ENCODE results near the gene MMP25.

Gene MMP25

DNA sequence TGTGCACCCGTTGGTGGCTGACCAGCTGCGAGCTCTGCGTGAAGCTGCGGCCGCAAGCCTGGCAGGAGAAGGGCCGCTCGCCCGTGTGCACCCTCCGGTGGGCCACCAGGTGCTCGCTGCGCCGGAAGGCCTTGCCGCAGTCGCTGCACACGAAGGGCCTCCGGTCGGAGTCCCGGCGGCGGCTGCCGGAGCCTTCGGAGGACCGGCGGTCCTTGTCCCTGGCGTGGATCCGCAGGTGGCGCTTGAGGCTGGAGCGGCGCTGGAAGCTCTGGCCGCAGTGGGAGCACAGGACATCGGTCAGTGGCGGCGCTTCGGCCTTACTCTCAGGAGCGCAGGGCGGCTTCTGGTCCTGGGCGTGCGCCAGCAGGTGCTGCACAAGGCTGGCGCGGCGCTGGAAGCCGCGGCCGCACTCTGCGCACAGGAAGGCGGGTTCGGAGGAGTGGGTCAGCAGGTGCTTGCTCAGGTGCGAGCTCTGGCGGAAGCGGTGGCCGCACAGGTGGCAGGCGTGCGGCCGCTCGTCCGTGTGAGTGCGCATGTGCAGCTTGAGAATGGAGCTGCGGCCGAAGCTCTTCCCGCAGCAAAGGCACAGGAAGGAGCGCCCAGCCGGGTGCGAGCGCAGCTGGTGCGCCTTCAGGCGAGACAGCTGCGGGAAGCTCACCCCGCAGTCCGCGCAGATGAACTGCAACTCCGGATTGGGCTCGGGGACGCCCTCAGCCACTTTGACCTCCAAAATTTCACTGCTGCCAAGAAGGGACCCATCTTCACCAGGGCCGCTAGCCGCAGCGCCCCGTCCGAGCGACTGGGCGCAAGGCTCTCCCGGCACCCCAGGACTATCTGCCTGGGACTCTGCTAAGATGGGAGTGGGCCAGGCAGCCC is 43.6 kb downstream of the MMP25 start:
- in situ Hi-C loops (cut with HindIII; ENCODE audit: low sequenced_read_pairs), result no loop called here

GRCh38 chr16:3091551-3091950 is 45.2 kb downstream of the MMP25 start:
- in situ Hi-C loops (cut with HindIII; ENCODE audit: low sequenced_read_pairs), result no loop called here

DNA sequence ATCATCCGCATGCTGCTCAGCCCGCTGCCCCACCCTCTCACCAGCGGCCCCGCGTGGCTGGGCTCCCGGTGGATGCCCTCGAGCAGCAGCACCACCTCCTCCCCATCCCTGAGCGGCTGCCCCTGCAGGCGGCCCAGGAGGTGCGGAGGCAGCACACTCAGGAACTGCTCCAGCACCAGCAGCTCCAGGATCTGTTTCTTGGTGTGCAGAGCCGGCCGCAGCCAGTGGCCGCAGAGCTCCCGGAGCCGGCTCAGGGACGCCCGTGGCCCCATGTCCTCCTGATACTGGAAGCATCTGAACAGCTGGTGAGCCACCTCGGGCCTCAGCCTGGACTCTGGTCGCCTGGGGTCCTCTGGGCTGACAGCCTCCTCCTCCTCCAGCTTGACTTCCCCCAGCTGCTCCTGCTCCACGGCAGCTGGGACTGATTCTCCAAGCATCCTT is 46.2 kb downstream of the MMP25 start:
- in situ Hi-C loops (cut with HindIII; ENCODE audit: low sequenced_read_pairs), result no loop called here

DNA sequence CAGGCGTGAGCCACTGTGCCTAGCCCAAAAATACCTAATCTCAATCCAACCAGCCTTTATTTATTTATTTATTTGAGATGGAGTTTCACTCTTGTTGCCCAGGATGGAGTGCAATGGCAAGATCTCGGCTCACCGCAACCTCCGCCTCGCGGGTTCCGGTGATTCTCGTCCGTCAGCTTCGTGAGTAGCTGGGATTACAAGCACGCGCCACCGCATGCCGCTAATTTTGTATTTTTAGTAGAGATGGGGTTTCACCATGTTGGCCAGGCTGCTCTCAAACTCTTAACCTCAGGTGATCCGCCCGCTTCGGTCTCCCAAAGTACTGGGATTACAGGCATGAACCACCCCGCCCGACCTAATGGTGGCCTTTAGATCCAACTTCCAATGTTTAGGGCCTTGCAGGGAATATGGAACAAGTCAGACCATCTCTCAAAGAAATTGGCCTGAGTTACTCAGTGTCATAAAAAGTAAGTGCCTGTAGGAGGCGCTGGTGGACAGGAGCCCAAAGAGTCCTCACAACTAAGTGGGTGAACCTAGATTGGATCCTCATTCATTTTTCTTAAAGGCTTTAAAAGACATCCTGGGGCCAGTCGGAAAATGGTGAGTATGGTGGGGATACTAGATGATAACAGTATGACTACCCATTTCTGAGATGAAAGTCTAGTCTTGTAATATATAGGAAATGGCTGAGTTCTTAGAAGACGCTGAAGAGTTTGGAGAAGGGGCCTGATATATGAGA is 48.1 kb downstream of the MMP25 start:
- in situ Hi-C loops (cut with HindIII; ENCODE audit: low sequenced_read_pairs), result loop anchor here (5.0 kb wide), 2 partner anchors 47 to 53 kb away; partner anchors contain the start of gene MMP25

- in situ Hi-C loops (cut with HindIII; ENCODE audit: low sequenced_read_pairs), result loop anchor here (5.0 kb wide), 2 partner anchors 49 to 51 kb away; partner anchors contain the start of gene MMP25
Observed at GRCh38 chr16:3095869-3096268, 49.5 kb downstream of the MMP25 start.

- in situ Hi-C loops (cut with HindIII; ENCODE audit: low sequenced_read_pairs), result loop anchor here (5.0 kb wide), 2 partner anchors 49 to 51 kb away; partner anchors contain the start of gene MMP25
Observed at GRCh38 chr16:3096362-3096761, 50.0 kb downstream of the MMP25 start.

DNA sequence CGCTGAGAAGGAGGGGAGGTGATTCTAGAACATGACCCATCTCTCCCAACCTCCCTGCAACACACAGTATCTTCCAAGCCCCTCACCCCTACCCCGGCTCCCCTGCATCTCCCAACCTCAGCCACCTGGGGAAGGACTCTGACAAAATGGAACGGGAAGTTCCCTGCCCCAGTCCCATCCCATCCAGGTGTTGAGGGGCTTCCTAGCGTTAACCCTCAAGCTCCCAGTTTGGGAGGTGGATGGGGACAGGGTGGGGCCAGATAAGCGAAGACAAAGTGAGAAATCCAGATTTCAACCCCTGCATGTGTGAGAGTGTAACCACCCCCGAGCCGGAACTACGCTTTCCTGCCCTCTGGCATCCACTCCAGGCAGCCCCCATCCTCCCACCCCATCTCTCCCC is 50.9 kb downstream of the MMP25 start:
- in situ Hi-C loops (cut with HindIII; ENCODE audit: low sequenced_read_pairs), result loop anchor here (5.0 kb wide), 2 partner anchors 50 kb away; partner anchors contain the start of gene MMP25

DNA sequence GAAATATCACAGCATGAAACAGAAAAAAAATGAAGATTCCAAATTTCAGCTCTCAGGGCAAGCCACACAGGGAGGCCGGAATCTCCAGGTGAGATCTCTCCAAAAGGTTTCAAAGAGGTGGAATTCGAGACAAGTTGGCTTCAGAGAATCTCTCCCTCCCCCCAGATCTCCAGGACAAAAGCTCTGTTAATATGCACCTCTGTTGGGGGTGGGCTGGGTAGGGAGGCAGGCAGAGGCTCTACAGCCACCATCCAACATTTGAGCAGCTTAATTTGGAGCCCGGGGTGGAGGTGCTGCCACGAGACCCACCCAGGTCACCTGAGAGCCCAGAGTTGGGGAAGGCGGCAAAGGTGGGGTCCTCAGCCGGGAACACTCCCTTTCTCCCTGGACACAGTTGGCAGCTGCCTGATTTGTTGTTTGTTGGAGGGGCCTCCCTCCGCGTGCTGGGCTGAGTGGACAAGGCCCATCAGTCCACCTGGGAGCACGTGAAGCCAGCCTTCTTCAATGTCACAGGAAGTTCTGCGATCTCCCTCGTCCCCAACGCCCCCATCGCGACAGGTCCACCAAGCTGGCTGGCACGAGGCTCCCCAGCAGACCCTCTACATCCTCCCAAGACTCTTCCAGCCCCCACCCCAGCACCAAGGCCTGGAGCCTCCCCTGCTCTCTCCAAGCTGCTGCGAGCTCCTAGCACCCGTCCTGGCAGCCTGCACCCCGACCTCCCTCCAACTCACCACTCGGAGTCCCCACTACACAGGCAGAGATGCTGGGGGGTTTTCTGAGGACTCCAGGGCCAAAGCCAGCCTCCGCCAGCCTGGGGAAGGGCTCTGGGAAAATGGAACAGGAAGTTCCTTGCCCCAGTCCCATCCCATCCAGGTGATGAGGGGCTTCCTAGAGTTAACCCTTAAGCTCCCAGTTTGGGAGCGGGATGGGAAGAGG is 52.4 kb downstream of the MMP25 start, which contains the start of gene ZSCAN10:
ZSCAN10 (minus strand) TSS at position 836 of the 936 bp plus-strand sequence. CDS start 6,357 bp downstream, outside the sequence.
- in situ Hi-C loops (cut with HindIII; ENCODE audit: low sequenced_read_pairs), result loop anchor here (5.0 kb wide), 2 partner anchors 49 to 51 kb away; partner anchors contain the start of gene MMP25

DNA sequence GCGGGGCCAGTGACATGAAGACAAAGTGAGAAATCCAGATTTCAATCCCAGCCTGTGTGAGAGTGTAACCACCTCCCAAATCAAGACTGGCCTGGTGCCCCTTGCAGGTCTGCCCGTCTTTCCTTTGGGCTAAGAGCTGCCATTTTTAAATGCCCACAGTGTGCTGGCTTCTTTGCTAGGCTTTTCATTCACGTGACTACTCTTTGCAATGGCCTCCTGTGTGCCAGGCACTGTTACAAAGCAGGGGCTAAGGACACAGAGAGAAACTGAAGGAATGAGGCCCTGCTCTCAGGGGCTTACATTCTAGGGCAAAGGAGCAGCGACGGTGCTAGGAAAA is 53.0 kb downstream of the MMP25 start:
- in situ Hi-C loops (cut with HindIII; ENCODE audit: low sequenced_read_pairs), result loop anchor here (5.0 kb wide), 2 partner anchors 48 to 52 kb away; partner anchors contain the start of gene MMP25

GRCh38 chr16:3099732-3100499 is 53.6 kb downstream of the MMP25 start:
- in situ Hi-C loops (cut with HindIII; ENCODE audit: low sequenced_read_pairs), result loop anchor here (5.0 kb wide), 2 partner anchors 47 to 53 kb away; partner anchors contain the start of gene MMP25

GRCh38 chr16:3101018-3101840 is 54.9 kb downstream of the MMP25 start:
- in situ Hi-C loops (cut with HindIII; ENCODE audit: low sequenced_read_pairs), result no loop called here

DNA sequence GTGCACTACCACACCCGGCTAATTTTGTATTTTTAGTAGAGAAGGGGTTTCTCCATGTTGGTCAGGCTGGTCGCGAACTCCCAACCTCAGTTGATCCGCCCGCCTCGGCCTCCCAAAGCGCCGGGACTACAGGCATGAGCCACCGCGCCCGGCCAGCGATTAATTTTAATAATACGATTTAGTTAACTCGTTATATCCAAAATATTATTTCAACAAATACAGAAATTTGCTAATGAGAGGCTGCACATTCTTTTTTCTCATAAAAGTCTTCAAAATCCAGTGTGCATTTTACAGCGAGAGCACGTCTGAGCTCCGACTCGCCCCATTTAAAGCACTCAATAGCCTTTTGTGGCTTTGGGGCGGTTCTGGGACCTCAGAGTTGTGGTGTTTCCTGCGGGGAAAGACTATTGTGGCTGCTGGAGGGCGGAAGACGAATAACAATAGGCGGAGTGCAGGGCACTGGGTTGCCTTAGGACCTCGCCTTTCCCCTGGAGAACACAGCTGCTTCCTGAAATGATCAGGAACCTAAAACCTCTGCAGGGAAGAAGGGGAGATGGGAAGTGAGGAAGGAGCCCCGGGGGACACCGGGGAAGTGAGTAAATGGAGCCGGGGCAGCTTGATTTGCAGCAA is 55.6 kb downstream of the MMP25 start:
- in situ Hi-C loops (cut with HindIII; ENCODE audit: low sequenced_read_pairs), result no loop called here

DNA sequence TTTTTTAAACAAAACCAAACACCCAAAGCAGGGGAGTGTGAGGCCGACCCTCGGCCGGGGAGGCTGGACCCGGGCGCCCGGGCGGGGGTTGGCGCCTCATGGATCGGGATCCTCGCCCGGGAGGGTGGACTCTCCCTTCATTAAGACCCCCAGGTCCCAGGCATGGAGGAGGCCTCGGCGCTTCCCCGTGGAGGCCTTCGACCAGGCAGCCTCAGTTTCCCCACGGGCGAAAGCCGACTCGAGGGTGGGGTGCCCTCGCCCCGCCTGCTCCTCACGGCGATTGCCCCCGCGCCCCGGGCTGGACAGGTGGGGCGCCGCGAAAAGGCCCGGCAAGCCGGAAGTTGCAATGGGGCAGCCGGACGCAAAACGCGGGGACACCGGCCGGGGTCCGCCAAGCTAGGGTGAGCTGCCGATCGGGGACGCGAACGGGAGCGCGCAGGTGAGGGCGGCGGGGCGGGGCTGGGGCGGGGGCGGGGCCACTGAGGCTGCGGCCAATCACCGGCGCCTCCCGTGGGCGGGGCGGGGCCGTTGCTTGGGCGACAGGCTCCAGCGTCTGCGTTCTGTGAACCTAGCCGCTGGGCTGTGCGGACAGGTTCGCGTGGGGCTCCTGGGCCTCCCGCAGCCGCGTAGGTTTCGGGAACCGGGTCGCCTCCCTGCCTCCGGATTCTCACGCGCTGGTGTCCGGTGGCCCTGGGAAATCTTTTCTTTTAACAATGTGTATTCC is 60.0 kb downstream of the MMP25 start:
- in situ Hi-C loops (cut with HindIII; ENCODE audit: low sequenced_read_pairs), result no loop called here

Data from endothelial cell of hepatic sinusoid (primary cell).